PC-3 (cell line): Measurements from ENCODE around the gene PGS1.

Experiments
- EZH2 ChIP-seq: fragments of 300-600 bp; sonication (generic); IDR thresholded peaks from one replicate; pipeline ENCODE4 v1.6.1; 2017; ENCODE audit warnings: antibody characterized with exemption, mild to moderate bottlenecking, low read length; ENCODE audit not compliant: unreplicated experiment
- EZH2phosphoT487 ChIP-seq: fragments of 300-600 bp; sonication (generic); IDR thresholded peaks from 2 replicates; pipeline ENCODE4 v1.6.1; 2018; ENCODE audit warnings: mild to moderate bottlenecking, antibody characterized with exemption, low read length, borderline replicate concordance
- TF ChIP-seq, protein P1 (sequence below): fragments of 300-600 bp; sonication (generic); conservative IDR thresholded peaks from 2 replicates; pipeline ENCODE4 v1.5.1; 2017; ENCODE audit warnings: antibody characterized with exemption, low read depth, mild to moderate bottlenecking, low read length

DNA sequence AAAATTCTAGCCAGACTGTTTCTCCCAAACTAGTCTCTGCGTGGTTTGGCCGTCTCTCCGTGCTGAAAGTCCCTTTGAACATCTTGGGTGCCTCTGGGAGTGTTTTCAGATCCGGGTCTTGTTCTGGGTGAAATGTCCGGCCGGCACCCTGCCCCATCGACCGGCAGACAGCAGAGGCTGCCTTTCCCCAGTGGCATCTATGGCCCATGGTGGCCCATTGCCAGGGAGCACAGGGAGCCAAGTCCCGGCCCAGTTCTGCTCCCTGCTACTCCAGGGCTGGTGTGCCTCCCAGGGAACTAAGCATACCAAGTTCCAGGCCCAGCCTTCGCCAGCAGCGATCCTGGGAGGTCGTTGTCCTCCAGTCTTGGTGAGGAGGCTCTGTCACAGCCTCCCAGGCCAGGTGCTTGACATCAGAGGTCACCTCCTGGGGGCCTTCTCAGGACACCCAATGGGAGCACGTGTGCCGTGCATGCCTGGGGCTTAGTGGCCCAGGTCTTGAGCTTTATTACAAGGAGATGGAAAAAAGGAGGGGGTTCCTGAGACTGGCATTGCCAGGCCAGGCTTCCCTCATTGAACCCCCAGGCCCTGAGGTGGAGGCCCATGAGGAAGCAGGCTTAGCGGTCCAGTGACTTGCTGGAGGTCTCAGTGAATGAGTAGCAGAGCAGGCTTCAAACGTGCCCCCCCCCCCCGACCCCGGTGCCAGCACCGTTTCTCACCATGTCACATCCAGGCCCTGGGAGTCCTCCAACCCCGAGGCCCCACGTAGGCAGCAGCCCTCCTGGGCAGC is 54.0 kb downstream of the PGS1 start:
- no peak for TF ChIP-seq EZH2
- TF ChIP-seq, protein P1, sequence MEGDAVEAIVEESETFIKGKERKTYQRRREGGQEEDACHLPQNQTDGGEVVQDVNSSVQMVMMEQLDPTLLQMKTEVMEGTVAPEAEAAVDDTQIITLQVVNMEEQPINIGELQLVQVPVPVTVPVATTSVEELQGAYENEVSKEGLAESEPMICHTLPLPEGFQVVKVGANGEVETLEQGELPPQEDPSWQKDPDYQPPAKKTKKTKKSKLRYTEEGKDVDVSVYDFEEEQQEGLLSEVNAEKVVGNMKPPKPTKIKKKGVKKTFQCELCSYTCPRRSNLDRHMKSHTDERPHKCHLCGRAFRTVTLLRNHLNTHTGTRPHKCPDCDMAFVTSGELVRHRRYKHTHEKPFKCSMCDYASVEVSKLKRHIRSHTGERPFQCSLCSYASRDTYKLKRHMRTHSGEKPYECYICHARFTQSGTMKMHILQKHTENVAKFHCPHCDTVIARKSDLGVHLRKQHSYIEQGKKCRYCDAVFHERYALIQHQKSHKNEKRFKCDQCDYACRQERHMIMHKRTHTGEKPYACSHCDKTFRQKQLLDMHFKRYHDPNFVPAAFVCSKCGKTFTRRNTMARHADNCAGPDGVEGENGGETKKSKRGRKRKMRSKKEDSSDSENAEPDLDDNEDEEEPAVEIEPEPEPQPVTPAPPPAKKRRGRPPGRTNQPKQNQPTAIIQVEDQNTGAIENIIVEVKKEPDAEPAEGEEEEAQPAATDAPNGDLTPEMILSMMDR, result no peak
- TF ChIP-seq EZH2phosphoT487, result no peak
